Right ventricle myocardium superior (tissue), 1 donor: ENCODE measurements around the gene OR6V1. TPM values are rescaled to one million over a fixed set of nuclear protein-coding genes. Genes with fewer than 3 reads are reported as not detected.
A peak's percentile ranks its signal among the peaks of the same experiment; 100 is the strongest.
"Not testable (repeated sequence)": the region's sequence is repeated elsewhere in the genome, so short reads cannot be mapped to it uniquely, and the experiment has no call there.

Experiments used
- ATAC-seq: fragments of 200-7000 bp; cut with Tn5 transposase; one replicate; pipeline ENCODE4 v1.9.1; 2020; ENCODE audit warnings: mild to moderate bottlenecking; ENCODE audit not compliant: poor library complexity
- DNase-seq: peaks from one replicate; pipeline ENCODE4 v3.0.0-alpha.2; 2020
- intact Hi-C: fragments of 100-400 bp; cut with DNase I; formaldehyde crosslinking; loops from one replicate; pipeline ENCODE4 v1.11.2; 2022
- total RNA-seq: library from RNA; stranded (reverse); fragmentation: NEBNext Ultra II Directional; extraction: Animal tissue kit (Norgen Biotek cat#: 25700); gene quantifications from one replicate; pipeline ENCODE4 v1.2.1, GENCODE V29; 2021
- donor health status: DM: no; HTN: yes; CAD: no; lungs with severe emphysema.

The OR6V1 gene
- total RNA-seq, 1 donor from 2014 or later, result not detected

DNA sequence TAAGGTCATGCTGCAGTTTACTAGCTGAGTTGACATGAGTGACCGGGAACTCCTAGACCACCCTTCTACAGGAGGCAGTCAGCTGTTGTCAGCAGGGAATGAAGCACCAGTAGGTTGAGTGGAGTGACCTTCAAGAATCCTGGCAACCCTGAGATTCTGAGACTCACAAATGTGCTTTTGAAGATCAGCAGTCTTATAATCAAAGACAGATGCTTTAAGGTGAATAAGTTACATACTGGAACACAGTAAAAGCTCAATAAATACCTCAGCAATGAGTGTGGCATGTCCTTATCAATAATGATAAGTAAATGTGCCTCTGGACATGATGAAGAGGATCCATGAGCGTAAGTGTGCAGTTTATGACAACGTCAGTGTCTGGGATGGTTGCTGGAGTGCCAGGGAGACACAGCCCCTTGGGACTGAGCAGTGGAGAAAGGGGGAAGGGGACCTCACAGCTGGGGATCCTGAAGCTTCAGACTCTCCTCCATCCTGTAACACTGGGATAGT lies 11.9 kb upstream of the OR6V1 start:
- intact Hi-C loops, result no loop called here
- ATAC-seq (no peak), DNase-seq (no peak)

DNA sequence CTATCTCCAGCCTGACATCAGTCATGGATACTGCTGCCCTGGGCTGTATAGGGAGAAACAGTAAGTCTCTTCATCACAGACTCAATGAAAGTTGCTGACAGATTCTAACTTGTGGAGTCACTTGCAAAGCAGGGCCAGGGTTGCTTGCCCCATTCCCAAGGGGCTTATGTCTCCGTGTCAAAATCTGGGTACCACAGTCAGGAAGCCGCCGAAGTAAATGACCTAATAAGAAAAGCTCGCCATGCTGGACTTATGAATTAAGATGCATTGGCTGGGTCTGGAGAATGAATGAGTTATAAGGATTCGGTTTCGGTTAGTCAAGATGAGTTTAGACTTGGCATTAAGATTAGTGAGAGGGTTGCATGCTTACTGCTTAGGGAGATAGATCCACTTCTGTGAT lies 10.8 kb upstream of the OR6V1 start:
- no peak for ATAC-seq
- no peak for DNase-seq
- intact Hi-C loops, result no loop called here

DNA sequence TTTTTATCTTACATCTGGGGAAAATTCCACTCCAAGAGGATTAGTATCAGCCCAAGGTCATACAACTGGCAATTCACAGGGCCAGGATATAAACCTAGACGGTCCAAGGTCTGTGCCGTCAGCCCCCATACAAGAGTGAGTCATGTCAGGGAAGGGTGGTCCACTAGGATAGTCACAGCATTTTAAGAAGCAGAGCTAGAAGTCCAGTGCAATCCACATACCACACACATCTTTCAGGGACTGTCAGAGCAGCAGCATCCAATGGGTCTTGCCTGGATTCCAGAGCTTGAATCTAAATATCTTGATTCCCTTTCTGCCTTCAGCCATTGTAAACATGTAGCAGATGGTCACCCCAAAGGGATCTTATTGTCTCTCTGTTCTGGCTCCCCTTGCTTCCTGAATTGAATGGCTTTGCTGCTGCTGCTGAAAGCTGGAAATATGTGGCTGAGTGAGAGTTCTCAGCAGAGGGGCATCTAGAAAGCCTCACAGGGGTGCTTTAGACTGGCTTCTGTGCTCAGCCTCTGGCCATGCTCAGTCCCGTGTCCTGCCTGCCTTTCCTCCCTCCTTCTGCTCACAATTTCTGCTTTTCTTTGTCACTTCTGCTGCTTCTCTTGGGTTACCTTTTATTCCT lies 9.9 kb upstream of the OR6V1 start:
- DNase-seq, result no peak
- intact Hi-C loops, result no loop called here
- no peak for ATAC-seq

DNA sequence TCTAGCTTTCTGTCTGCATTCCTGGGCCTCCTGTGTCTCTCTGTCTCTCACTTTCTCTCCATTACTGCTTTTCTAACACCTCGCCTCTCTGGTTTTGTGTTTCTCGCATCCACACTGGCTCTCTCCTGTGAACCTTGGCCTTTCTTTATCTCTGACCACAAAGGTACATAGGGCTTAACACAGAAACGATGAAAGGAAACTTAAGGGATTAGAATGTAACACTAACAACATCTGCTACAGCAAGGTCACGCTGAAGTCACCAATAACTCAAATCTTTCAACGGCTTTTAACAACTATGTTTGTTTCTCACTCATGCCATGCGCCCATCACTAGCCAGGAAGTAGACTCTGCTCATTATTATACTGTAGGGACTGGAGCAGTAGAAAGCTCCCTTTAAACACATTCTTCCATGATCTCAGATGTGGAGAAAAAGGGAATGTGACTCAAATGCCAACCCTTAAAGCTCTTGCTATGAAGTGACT lies 9.3 kb upstream of the OR6V1 start:
- ATAC-seq (no peak), DNase-seq (no peak)
- intact Hi-C loops, result no loop called here

GRCh38 chr7:143043391-143043790 lies 8.8 kb upstream of the OR6V1 start:
- no peak for ATAC-seq
- no peak for DNase-seq
- intact Hi-C loops, result no loop called here

GRCh38 chr7:143046426-143046851 lies 5.7 kb upstream of the OR6V1 start:
- no peak for ATAC-seq
- intact Hi-C loops, result no loop called here

DNA sequence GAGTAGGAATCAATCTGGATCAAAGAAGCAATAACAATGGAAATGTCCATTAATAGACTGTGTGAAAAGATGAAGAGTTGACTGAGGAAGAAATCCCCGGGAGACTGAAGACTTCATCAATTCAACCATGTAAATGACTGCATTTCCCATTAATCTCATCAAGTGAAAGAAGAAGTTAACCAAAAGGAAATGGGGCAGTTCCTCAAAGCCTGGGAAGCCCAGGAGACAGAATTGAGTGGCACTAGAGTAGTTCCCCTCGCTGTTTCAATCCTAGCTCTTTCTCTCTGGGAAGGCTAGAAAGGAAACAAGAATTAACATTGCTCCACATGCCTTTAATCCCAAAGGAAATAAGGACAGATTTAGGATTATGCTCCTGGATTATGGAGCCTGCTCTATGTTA lies 4.8 kb upstream of the OR6V1 start:
- DNase-seq (no peak), ATAC-seq (peak; percentile 38)
- intact Hi-C loops, result no loop called here

More at GRCh38 chr7:143046426-143046851, 5.7 kb upstream of the OR6V1 start:
- DNase-seq, result no peak

GRCh38 chr7:143048827-143049226 lies 3.3 kb upstream of the OR6V1 start:
- DNase-seq, result no peak
- ATAC-seq, result no peak
- intact Hi-C loops, result no loop called here

DNA sequence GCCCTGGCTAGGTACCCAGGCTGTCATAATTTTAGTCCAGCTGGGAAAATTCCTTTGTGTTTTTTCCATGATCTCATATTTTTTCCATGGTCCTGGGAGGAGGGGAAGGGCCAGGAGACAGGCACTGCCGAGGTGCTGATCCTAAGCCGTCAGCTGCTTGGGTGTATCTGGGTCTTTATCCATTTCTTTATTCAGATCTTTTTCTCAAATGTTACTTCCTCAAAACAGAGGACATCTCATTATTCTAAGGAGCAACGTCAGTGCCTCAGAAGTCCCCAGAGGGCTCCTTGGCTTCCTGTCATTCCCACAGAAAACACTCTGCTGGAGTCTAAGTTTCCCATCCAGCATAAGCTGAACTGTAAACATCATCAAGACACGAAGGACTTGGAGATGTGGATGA lies 2.8 kb upstream of the OR6V1 start:
- peak; percentile 78 for ATAC-seq
- peak; percentile 46 for DNase-seq
- intact Hi-C loops, result no loop called here

GRCh38 chr7:143050931-143051330 lies 1.2 kb upstream of the OR6V1 start:
- intact Hi-C loops, result no loop called here
- ATAC-seq (no peak), DNase-seq (no peak)

GRCh38 chr7:143054621-143055020 lies 2.5 kb downstream of the OR6V1 start:
- ATAC-seq (no peak), DNase-seq (no peak)
- intact Hi-C loops, result no loop called here

GRCh38 chr7:143055754-143056153 lies 3.6 kb downstream of the OR6V1 start:
- intact Hi-C loops, result no loop called here

GRCh38 chr7:143063741-143064140 lies 11.6 kb downstream of the OR6V1 start:
- DNase-seq (no peak), ATAC-seq (no peak)
- intact Hi-C loops, result no loop called here

More at GRCh38 chr7:143055754-143056153, 3.6 kb downstream of the OR6V1 start:
- no peak for ATAC-seq
- no peak for DNase-seq

GRCh38 chr7:143068446-143068845 lies 16.3 kb downstream of the OR6V1 start:
- ATAC-seq, result no peak
- intact Hi-C loops, result no loop called here
- no peak for DNase-seq

GRCh38 chr7:143069912-143070500 lies 17.9 kb downstream of the OR6V1 start:
- intact Hi-C loops, result no loop called here
- ATAC-seq, result no peak
- no peak for DNase-seq

GRCh38 chr7:143073556-143073955 lies 21.4 kb downstream of the OR6V1 start:
- intact Hi-C loops, result no loop called here
- no peak for ATAC-seq
- no peak for DNase-seq

DNA sequence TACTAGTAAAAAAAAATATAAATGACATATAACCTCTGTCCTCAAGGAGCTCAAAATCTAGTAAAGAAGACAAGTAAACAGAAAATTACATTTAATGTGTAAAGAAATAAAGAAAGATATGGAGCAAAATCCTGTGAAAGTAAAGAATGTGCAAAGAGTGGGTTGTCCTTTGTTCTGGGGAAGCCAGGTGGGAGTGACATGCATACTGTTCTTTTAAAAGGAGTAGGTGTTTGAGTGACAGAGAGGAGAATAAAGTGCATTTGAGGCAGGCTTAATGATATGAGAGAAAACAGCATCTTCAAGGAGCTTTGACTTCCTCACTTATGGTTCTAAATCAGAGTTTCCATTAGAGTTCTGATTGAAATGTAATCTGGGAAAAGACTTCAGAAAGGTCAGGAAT lies 22.0 kb downstream of the OR6V1 start:
- no peak for ATAC-seq

GRCh38 chr7:143085109-143085508 lies 33.0 kb downstream of the OR6V1 start:
- ATAC-seq (no peak), DNase-seq (no peak)
- intact Hi-C loops, result no loop called here

More for the DNA sequence above, 22.0 kb downstream of the OR6V1 start:
- intact Hi-C loops, result no loop called here
- DNase-seq, result no peak

GRCh38 chr7:143085610-143086009 lies 33.5 kb downstream of the OR6V1 start:
- intact Hi-C loops, DNase-seq, ATAC-seq: not testable (repeated sequence)

- ATAC-seq, DNase-seq, intact Hi-C loops: not testable (repeated sequence)
Measured at GRCh38 chr7:143088549-143089231, 36.5 kb downstream of the OR6V1 start.
